UCSD-AML1 (cell line): ENCODE results near the gene DNAH14.

Experiments
- DNase-seq: peaks from one replicate; lab custom pipeline; 2025; ENCODE audit not compliant: unreplicated experiment; lab: John Stamatoyannopoulos, UW

DNAH14 gene

GRCh38 chr1:225445639-225446594 lies 516.4 kb downstream of the DNAH14 start:
- DNase-seq, result no peak

DNA sequence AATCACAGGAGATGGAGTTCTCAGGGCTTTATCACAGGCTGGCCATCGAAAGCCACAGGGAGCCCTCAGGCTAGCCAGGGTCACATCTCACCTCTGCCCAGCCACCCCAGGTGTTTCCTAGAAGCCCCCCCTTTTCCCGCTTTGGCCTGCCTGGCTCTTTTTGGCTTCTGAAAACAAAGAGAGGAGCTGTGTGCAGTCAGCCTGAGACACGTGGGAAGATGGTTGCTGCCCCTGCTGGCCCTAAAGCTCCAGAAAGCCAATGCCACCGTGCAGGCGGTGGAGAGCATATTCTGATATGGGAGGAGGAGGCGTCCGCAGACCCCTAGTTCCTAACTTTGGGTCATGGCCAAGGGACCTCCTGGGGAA lies 517.1 kb downstream of the DNAH14 start:
- no peak for DNase-seq

DNA sequence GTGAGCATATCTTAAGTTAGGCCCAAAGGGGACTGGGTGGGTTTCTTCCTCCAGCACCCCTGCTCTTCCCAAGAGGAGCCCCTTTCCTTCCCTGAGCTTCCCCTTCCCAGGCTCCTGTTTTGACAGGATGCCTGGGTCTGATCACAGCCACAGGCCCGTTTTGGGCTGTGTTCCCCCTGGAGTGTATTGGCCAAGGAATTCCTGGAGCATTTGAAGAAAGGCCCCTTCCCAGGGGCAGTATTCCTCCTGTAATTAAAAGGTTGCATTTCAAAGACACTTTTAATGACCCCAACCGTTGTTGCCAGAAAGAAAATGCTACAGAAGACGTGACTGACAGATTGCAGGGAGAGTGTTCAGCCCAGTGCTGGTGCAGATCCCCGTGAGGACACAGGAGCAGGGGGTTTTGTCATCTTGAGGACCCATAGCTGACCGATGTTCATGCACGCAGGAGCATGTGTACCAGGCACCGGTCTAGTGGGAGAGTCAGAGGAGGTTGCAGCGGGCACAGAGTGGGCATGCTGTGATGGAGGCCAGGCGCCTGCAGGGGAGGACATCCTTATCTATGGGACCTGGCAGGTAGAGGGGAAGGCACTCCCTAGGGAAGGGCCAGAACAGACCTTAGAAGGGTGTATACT lies 517.6 kb downstream of the DNAH14 start:
- DNase-seq, result no peak

DNA sequence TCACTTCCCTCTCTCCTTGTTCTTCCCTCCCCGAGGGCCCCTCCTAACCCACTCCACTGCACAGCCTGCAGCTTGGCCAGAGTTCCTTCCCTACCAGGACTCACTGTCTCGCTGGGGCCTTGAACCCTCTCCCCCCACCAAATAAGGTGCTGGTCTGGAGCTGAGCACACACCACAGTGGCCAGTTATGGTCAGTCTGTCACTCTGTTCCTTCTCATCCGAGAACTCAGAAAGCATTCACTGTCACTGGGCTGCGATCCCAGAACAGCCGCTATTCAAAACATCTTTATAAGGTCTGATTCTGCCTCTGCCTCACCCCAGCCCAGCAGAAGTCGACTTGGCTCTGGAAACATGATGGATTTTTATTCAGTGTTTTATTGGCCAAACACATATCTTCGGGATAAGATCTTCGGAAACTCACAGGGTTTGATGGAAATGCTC lies 518.2 kb downstream of the DNAH14 start:
- DNase-seq, result no peak

DNA sequence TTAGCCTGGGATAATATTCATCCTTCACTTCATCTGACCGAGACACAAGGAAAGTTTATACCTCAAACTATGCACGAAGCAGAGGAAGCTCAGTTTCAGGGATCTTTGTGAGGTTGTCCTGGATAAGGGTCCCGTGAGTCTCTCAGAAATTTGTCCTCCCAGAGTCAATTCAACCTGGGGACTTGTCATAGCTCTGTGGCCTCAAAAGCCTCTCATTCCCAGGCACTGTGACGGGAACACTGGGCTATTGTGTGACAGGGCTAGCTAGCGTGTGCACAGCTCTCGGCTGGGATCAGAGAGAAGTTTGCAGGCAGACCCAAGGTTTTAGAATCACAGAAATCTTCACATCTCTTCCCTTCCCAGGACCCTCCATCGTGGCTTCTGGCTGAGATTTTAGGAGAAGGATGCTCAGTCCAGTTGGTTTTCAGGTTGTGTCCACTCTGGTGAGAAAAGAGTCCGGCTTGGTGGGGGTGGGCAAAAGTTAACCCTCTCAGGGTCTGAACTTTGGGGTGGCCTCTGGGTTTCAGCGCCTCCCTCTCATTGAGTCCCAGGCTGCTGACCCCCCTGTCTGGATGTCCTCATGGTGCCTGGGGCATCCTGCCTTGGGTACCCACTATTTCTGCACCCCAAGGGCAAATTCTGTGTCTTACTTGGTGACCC lies 518.8 kb downstream of the DNAH14 start:
- no peak for DNase-seq
